Measurements from ENCODE around the gene CDKL5.
A peak's percentile ranks its signal among the peaks of the same experiment; 100 is the strongest.

CDKL5 gene

DNA sequence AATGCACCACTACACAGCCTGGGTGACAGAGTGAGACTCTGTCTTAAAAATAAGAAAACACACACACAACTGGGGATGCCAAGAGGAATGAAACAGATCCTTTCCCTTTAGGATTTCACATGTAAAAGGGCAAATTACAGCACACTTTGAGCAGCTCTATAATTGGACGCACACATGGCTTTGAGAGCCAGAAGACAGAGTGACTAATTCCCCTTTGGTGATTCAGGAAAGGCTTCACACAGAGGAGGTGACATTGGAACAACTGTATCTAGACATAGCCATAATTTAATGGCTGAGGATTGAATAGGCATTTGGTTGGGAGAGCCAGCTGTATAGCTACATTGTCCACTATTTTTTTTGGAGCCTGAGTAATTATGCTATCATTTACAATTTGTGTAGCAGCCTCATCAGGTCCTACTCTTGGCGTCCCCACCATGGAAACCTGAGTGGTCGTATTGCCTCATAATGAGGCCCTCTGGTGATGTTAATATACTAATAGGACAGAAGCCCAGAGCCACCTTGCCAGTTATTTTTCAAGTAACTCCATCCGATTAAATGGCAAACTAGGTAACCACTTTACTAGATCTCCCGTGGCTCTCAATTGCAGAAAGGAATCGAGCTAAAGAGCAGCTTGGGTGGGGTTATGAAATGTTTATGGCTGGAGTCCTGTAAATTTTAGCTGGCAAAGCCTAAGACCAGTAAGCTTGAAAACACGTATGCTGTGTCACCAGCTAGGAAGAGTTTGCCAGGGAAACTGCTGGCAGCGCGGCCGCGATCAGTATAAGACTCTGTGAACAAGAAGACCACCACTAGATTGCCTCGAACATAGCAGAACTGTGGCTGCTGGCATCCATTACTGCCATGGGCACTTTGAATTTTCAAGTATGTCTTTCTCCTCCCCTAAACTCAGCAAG lies 273.6 kb downstream of the CDKL5 start:
- TF ChIP-seq, protein P1, sequence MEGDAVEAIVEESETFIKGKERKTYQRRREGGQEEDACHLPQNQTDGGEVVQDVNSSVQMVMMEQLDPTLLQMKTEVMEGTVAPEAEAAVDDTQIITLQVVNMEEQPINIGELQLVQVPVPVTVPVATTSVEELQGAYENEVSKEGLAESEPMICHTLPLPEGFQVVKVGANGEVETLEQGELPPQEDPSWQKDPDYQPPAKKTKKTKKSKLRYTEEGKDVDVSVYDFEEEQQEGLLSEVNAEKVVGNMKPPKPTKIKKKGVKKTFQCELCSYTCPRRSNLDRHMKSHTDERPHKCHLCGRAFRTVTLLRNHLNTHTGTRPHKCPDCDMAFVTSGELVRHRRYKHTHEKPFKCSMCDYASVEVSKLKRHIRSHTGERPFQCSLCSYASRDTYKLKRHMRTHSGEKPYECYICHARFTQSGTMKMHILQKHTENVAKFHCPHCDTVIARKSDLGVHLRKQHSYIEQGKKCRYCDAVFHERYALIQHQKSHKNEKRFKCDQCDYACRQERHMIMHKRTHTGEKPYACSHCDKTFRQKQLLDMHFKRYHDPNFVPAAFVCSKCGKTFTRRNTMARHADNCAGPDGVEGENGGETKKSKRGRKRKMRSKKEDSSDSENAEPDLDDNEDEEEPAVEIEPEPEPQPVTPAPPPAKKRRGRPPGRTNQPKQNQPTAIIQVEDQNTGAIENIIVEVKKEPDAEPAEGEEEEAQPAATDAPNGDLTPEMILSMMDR (IDR thresholded peaks at IDR 0.05) = no peak
- TF ChIP-seq ZFX (IDR thresholded peaks at IDR 0.05; ENCODE audit: borderline replicate concordance) = no peak
- H3K27ac ChIP-seq = no peak overlapping the region

DNA sequence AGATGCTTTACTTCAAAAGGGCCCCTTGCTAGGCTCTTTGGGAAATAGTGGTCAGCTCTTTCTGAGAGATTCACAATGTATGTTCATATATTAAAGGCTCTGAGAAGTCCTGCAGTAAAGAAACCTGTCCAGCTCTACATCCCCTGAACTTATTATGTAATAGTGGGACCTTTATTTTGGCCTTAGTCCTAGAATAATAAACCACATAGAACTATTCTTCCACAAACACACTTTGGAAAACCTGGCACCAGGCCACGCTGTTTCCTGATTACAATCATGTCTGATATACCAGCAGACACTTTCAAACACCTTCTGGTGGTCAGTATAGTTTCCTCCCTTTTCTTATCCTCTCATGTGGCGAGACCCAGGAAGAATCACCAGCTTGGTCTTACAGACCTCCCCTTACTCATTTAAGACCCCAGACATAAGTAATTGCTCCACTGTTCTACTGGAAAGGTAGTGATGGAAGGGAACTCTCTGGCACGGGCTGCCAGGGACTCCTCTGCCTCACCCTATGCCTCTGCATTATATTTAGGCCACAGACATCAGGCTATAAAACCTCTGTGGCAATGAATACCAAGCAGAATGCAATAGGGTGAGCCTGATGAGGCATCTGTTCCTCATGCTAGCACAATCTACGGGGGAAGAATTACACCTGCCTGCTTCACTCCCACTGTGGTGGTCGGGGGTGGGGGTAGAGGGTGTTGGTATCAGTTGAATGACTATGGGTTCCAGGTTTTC lies 276.4 kb downstream of the CDKL5 start:
- H3K27ac ChIP-seq = peak overlapping the region; percentile 25; the same call in 1 of the 2 replicates
- TF ChIP-seq, protein P1 (IDR thresholded peaks at IDR 0.05) = no peak
- TF ChIP-seq ZFX (IDR thresholded peaks at IDR 0.05; ENCODE audit: borderline replicate concordance) = no peak

DNA sequence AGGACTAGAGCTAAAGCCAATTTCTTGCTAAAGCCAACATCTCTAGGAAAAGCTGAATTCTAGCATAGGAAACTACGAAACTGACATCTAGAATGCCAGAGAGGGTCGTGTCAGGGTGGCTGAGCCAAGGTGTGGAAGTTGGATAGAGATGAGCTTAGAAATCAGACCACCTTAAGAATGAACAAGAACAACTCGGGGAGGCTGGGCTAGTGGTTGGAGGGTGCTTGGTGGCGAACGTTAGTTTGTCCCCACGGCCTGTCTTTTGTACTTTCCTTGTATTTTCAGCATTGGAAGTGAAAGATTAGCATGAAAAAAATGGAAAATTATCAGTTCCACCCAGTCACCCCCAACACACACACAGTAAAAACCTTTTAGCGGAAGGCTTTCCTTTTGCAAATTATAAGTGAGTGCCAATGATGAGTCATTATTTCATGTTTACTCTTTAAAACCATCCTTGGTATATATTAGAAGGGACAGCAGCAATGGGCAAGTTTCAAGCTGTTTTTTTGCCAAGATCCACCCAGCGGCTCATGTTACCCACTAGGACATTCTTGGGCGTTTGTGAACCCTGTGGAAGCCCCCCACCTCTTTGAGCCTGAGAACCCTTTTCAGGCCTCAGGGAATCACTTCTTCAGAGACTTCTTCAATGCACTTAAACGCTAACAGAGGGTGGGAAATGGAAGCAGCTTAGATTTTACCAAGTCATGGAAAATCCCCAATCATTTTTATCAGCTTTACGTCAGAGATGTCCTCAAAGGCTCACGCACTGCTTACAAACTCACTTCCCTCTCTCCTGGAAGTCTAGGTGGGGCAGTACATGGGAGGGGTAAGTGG lies 277.2 kb downstream of the CDKL5 start:
- peak overlapping the region; percentile 25; the same call in 1 of the 2 replicates for H3K27ac ChIP-seq
- TF ChIP-seq ZFX (IDR thresholded peaks at IDR 0.05; ENCODE audit: borderline replicate concordance) = no peak
- TF ChIP-seq, protein P1 (IDR thresholded peaks at IDR 0.05) = no peak
